Activated naive CD8-positive, alpha-beta T cell treated with anti-CD3 and anti-CD28 coated beads, Interleukin-2, amount 50 U/mL, for 24 hours (primary cell): ENCODE data around the gene TESK1.

Experiments
- ATAC-seq: fragments of 150-1000 bp; cut with Tn5 transposase; one replicate; pipeline ENCODE4 v1.10.0; 2021
- DNase-seq: peaks from one replicate; pipeline ENCODE4 v3.0.0; 2021
- H3K27ac Mint-ChIP-seq: one replicate; pipeline ENCODE4 v1.8.0; 2021; ENCODE audit warnings: mild to moderate bottlenecking, mixed read lengths
- H3K27me3 Mint-ChIP-seq: one replicate; pipeline ENCODE4 v1.8.0; 2021; ENCODE audit warnings: mixed read lengths
- H3K36me3 Mint-ChIP-seq: one replicate; pipeline ENCODE4 v1.8.0; 2021; ENCODE audit warnings: low read depth, mixed read lengths
- H3K4me1 Mint-ChIP-seq: one replicate; pipeline ENCODE4 v1.8.0; 2021; ENCODE audit warnings: mixed read lengths
- H3K4me3 Mint-ChIP-seq: one replicate; pipeline ENCODE4 v1.8.0; 2021; ENCODE audit warnings: mild to moderate bottlenecking, moderate library complexity, mixed read lengths
- H3K9me3 Mint-ChIP-seq: one replicate; pipeline ENCODE4 v1.8.0; 2021; ENCODE audit warnings: mixed read lengths

TESK1 gene

DNA sequence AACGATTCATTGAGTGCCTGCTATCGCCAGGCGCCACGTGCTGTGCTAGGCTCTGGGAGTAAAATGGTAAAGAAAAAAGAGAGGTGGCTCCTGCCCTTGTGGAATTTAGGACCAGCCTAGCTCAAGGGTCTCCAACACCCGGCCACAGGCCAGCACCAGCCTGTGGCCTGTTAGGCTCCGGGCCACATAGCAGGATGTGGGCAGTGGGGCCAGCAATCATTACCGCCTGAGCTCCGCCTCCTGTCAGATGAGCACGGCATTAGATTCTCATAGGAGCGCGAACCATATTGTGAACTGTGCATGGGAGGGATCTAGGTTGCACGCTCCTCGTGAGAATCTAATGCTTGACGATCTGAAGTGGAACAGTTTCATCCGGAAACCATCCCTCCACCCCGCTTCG lies 51.3 kb downstream of the TESK1 start:
- Mint-ChIP-seq H3K9me3 (peaks cover 4% of the 10 kb centered on the region), H3K36me3 (peaks cover 24% of the 10 kb centered on the region), H3K27me3 (peaks cover 5% of the 10 kb centered on the region), H3K4me3 (peak overlapping the region; percentile 86), H3K4me1 (peaks cover 62% of the 10 kb centered on the region), H3K27ac (peak overlapping the region; percentile 100)
- DNase-seq = no peak
- no peak for ATAC-seq

DNA sequence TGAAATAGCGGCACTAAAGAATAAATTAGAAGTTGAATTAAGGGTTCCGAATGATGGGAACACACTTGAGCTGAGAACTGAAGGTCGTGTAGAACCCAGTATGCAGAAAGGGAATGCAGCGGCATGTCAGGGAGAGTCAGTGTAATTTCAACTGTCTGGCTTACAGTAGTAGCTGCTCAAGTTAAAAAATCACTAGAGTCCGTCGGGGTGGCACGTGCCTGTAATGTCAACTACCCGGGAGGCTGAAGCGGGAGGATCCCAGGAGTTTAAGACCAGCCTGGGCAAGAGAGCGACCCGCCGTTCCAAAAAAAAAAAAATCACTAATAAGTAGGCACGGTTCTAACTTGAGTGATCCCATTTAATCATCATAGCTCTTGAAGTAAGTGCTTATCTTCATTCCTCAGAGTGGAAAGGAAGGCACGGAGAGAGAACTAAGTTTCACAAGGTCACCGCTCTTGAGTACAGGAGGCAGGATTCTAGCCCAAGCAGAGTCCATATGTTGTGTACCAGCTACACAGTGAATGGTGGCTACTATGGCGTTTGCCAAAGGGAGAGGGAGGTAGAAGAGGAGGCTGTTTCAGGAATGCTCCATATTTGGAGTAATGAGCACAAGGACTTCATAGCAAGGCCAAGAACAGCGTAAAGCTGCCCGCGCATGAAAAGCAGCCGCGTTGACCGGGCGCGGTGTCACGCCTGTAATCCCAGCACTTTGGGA lies 51.9 kb downstream of the TESK1 start:
- Mint-ChIP-seq H3K36me3 (peaks cover 28% of the 10 kb centered on the region), H3K4me1 (peaks cover 60% of the 10 kb centered on the region), H3K9me3 (peaks cover 4% of the 10 kb centered on the region), H3K27me3 (peaks cover 5% of the 10 kb centered on the region), H3K4me3 (peak overlapping the region; percentile 86), H3K27ac (peak overlapping the region; percentile 100)
- DNase-seq = no peak
- ATAC-seq = no peak

DNA sequence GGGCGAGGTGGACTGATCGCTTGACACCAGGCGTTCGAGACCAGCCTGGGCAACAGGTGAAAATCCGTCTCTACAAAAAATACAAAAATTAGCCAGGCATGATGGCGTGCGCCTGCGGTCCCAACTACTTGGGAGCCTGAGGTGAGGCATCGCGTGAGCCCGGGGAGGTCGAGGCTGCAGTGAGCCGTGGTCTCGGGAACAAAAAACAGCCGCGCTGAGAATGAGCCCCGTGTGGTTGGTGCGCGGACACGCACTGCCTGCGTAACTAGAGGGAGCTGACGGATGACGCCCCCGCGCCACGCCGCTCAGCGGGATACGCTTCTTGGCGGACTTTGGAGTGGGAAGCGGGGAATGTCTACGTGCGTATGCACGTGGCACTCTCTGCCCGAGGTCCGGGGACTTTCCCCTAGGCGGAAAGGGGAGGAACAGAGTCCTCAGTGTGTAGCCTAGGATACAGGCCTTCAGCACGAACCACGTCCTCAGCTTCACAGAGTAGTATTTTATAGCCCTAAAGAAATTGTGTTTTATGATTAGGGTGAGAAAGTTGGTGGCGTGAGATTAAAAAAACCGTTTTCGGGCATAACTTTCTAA lies 52.6 kb downstream of the TESK1 start, which contains the start of gene RMRP:
Gene RMRP, minus strand, starts transcription at position 474 of the 591 bp plus-strand sequence.
- Mint-ChIP-seq H3K36me3 (peaks cover 34% of the 10 kb centered on the region), H3K27ac (peak within 1 kb of the TSS; percentile 100), H3K27me3 (peaks cover 5% of the 10 kb centered on the region), H3K4me1 (peaks cover 60% of the 10 kb centered on the region), H3K9me3 (peaks cover 4% of the 10 kb centered on the region), H3K4me3 (peak within 1 kb of the TSS; percentile 86)
- DNase-seq (peak; percentile 97), ATAC-seq (peak; percentile 97)

DNA sequence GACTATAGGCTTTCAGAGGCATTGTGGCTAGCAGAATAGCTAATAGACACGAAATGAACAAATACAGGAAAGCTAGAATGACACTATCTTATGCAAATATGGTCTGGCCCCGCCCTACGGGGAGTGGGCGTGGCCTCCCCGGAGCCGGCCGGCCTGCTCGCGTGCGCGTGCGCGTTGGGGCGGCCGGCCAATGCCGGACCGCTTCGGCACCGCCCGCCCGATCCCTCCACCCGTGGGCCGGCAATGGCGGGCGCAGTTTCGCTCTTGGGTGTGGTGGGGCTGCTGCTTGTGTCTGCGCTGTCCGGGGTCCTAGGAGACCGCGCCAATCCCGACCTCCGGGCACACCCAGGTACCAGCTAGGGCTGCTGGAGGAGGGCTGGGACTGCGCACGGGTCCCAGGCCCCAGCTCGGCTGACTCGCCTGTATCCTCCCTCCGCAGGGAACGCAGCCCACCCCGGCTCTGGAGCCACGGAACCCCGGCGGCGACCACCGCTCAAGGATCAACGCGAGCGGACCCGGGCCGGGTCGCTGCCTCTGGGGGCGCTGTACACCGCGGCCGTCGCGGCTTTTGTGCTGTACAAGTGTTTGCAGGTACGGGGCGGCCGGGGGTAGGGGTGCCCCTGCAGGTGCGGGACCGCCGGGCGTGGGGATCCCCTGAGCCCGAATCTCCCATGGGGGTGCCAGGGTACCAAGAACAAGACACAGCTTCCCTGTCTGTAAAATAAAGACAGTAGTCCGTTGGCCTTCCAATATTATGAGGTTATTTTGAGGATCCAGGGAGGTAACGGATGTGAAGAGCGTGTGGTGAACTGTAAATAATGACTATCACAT lies 53.3 kb downstream of the TESK1 start, which contains the start of gene CCDC107:
Gene CCDC107, plus strand, starts transcription at position 156 of the 831 bp plus-strand sequence. Its CDS starts 88 bp downstream, at position 244.
- peaks cover 5% of the 10 kb centered on the region for H3K27me3 Mint-ChIP-seq
- peak within 1 kb of the TSS; percentile 100 for H3K27ac Mint-ChIP-seq
- H3K4me3 Mint-ChIP-seq = peak within 1 kb of the TSS; percentile 86
- H3K9me3 Mint-ChIP-seq = peaks cover 4% of the 10 kb centered on the region
- peaks cover 35% of the 10 kb centered on the region for H3K36me3 Mint-ChIP-seq
- peak; percentile 57 for ATAC-seq
- peak; percentile 86 for DNase-seq
- peaks cover 67% of the 10 kb centered on the region for H3K4me1 Mint-ChIP-seq

DNA sequence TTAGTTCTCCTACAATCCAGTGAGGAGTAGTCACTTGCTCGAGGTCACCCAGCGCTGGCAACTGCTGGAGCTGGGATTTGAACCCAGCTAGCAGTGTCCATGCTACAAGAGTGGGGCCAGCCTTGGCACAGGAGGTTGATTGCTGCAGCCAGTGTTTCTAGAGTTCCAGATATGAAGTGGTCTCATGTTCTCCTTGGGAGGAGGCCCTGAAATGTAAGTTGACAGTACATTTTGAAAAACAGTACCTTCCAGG lies 53.8 kb downstream of the TESK1 start:
- Mint-ChIP-seq H3K9me3 (peaks cover 4% of the 10 kb centered on the region), H3K36me3 (peaks cover 35% of the 10 kb centered on the region), H3K4me3 (peak overlapping the region; percentile 86), H3K27me3 (peaks cover 5% of the 10 kb centered on the region), H3K4me1 (peaks cover 72% of the 10 kb centered on the region), H3K27ac (peak overlapping the region; percentile 100)
- ATAC-seq (no peak), DNase-seq (no peak)

DNA sequence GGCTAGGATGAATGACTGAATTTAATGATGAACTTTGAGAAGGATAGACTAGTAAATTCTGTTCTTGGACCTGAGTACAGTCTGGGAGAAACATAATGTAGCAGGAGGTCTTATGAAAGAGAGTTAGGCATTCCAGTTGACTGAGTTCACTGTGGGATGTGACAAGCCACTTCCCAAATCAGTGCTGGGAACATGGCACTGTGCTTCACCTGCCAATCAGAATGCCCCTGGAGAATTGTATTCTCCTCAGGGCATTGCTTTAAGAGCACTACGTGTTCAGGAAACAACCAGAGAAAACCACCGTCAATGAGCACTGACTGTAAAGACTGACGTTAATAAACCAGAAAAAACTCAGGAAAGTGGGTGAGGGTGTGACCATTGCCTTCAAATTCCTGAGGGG lies 54.3 kb downstream of the TESK1 start:
- H3K4me1 Mint-ChIP-seq = peaks cover 76% of the 10 kb centered on the region
- peak overlapping the region; percentile 86 for H3K4me3 Mint-ChIP-seq
- peaks cover 4% of the 10 kb centered on the region for H3K9me3 Mint-ChIP-seq
- peaks cover 5% of the 10 kb centered on the region for H3K27me3 Mint-ChIP-seq
- H3K36me3 Mint-ChIP-seq = peaks cover 35% of the 10 kb centered on the region
- peak overlapping the region; percentile 100 for H3K27ac Mint-ChIP-seq
- ATAC-seq (no peak), DNase-seq (no peak)
